PC-3 (cell line): Measurements from ENCODE around the gene ORMDL3. TPM values are rescaled to one million over a fixed set of nuclear protein-coding genes. Genes with fewer than 3 reads are reported as not detected.

Experiments
- ATAC-seq: fragments of 200-7000 bp; cut with Tn5 transposase; 2 replicates; pipeline ENCODE4 v1.9.1; 2020; ENCODE audit warnings: mild to moderate bottlenecking, moderate library complexity
- BruUV-seq: library from RNA; stranded (reverse); fragments of 400-500 nt; replicated peaks from 2 replicates; lab custom pipeline; 2021; lab: Mats Ljungman, UMichigan
- CTCF ChIA-PET: fragments of 300-600 bp; sonication (Branson Sonifier 250); formaldehyde crosslinking; loops from one replicate; lab custom pipeline; 2022; ENCODE audit warnings: antibody characterized with exemption; lab: Charles Lee
- POLR2A ChIA-PET: fragments of 300-600 bp; sonication (Branson Sonifier 250); formaldehyde crosslinking; loops from one replicate; lab custom pipeline; 2022; ENCODE audit warnings: antibody characterized with exemption; ENCODE audit not compliant: unreplicated experiment; lab: Charles Lee
- DNase-seq: peaks from one replicate; pipeline ENCODE4 v3.0.0-alpha.2; 2015
- H2AFZ ChIP-seq: fragments of 300-600 bp; sonication (generic); 2 replicates; pipeline ENCODE4 v1.6.0; 2016; ENCODE audit warnings: antibody characterized with exemption, low read length
- H3F3A ChIP-seq: fragments of 300-600 bp; sonication (generic); one replicate; pipeline ENCODE4 v1.6.0; 2017; ENCODE audit warnings: antibody characterized with exemption, low read length, control low read depth, mild to moderate bottlenecking; ENCODE audit not compliant: unreplicated experiment
- H3K27ac ChIP-seq: fragments of 300-600 bp; sonication (generic); 2 replicates; pipeline ENCODE4 v1.5.1; 2016; ENCODE audit warnings: mild to moderate bottlenecking, low read length
- H3K27me3 ChIP-seq: fragments of 300-600 bp; sonication (generic); 2 replicates; pipeline ENCODE4 v1.6.1; 2016; ENCODE audit warnings: low read length, mixed read lengths
- H3K36me3 ChIP-seq: fragments of 300-600 bp; sonication (generic); 2 replicates; pipeline ENCODE4 v1.6.1; 2016; ENCODE audit warnings: low read depth, mixed run types, low read length, mixed read lengths
- H3K4me1 ChIP-seq: fragments of 300-600 bp; sonication (generic); 2 replicates; pipeline ENCODE4 v1.5.1; 2016; ENCODE audit warnings: low read length; ENCODE audit not compliant: insufficient read depth
- H3K4me2 ChIP-seq: fragments of 300-600 bp; sonication (generic); 2 replicates; pipeline ENCODE4 v1.6.0; 2016; ENCODE audit warnings: low read length
- H3K4me3 ChIP-seq: fragments of 300-600 bp; sonication (generic); 2 replicates; pipeline ENCODE4 v1.5.1; 2016; ENCODE audit warnings: mild to moderate bottlenecking, low read length, mixed read lengths
- H3K79me2 ChIP-seq: fragments of 300-600 bp; sonication (generic); 2 replicates; pipeline ENCODE4 v1.6.1; 2017; ENCODE audit warnings: low read length, mixed read lengths
- H3K9ac ChIP-seq: fragments of 300-600 bp; sonication (generic); 2 replicates; pipeline ENCODE4 v1.6.0; 2016; ENCODE audit warnings: mild to moderate bottlenecking, low read length
- H3K9me2 ChIP-seq: fragments of 300-600 bp; sonication (generic); replicated peaks from 2 replicates; pipeline ENCODE4 v1.6.1; 2016; ENCODE audit warnings: mixed run types, low read length, mixed read lengths
- H3K9me3 ChIP-seq: fragments of 300-600 bp; sonication (generic); 2 replicates; pipeline ENCODE4 v1.6.1; 2016; ENCODE audit warnings: low read length, mixed read lengths
- H4K20me1 ChIP-seq: fragments of 300-600 bp; sonication (generic); 2 replicates; pipeline ENCODE4 v1.6.1; 2016; ENCODE audit warnings: low read length, mixed read lengths
- CTCF ChIP-seq: fragments of 300-600 bp; sonication (generic); conservative IDR thresholded peaks from 2 replicates; pipeline ENCODE4 v1.5.1; 2017; ENCODE audit warnings: antibody characterized with exemption, low read depth, mild to moderate bottlenecking, low read length
- EZH2 ChIP-seq: fragments of 300-600 bp; sonication (generic); IDR thresholded peaks from one replicate; pipeline ENCODE4 v1.6.1; 2017; ENCODE audit warnings: antibody characterized with exemption, mild to moderate bottlenecking, low read length; ENCODE audit not compliant: unreplicated experiment
- EZH2phosphoT487 ChIP-seq: fragments of 300-600 bp; sonication (generic); IDR thresholded peaks from 2 replicates; pipeline ENCODE4 v1.6.1; 2018; ENCODE audit warnings: mild to moderate bottlenecking, antibody characterized with exemption, low read length, borderline replicate concordance
- intact Hi-C: fragments of 100-400 bp; cut with micrococcal nuclease; formaldehyde crosslinking; loops from 2 replicates; pipeline ENCODE4 v1.9.0; 2023
- total RNA-seq: library from RNA; depleted of rRNA; stranded (reverse); fragments of >200 nt; gene quantifications from 2 replicates; pipeline ENCODE4 v1.2.3, GENCODE V29; 2014

ORMDL3 gene
- total RNA-seq, 1 experiment from 2014 or later, result 27.4 TPM

- ATAC-seq, result no peak
- Histone ChIP-seq H3K27me3 (no peaks in the 10 kb centered on the region), H3K4me1 (peaks cover 8% of the 10 kb centered on the region; the same call in 1 of the 2 replicates), H2AFZ (no peak overlapping the region), H3K36me3 (no peaks in the 10 kb centered on the region), H4K20me1 (no peaks in the 10 kb centered on the region), H3K79me2 (no peaks in the 10 kb centered on the region), H3K9ac (no peak overlapping the region), H3K27ac (no peak overlapping the region), H3K4me2 (no peak overlapping the region), H3K9me3 (no peaks in the 10 kb centered on the region), H3K9me2 (no peaks in the 10 kb centered on the region), H3K4me3 (no peak overlapping the region), H3F3A (no peaks in the 10 kb centered on the region)
- intact Hi-C loops, result no loop called here
- POLR2A ChIA-PET, result no interaction called here
- no peak for DNase-seq
- BruUV-seq, result no TSS peak
- CTCF ChIA-PET, result no interaction called here
- no peak for TF ChIP-seq CTCF
Measured at GRCh38 chr17:39938140-39938869, 10.9 kb upstream of the ORMDL3 start.

- CTCF ChIA-PET, result no interaction called here
Measured at GRCh38 chr17:39937447-39937846, 10.0 kb upstream of the ORMDL3 start.

More at GRCh38 chr17:39937447-39937846, 10.0 kb upstream of the ORMDL3 start:
- H3K9me2 ChIP-seq, result no peaks in the 10 kb centered on the region
- no peak overlapping the region for H2AFZ ChIP-seq
- H3K4me3 ChIP-seq, result no peak overlapping the region
- no peaks in the 10 kb centered on the region for H3K36me3 ChIP-seq
- no peak overlapping the region for H3K9ac ChIP-seq
- no peaks in the 10 kb centered on the region for H3K27me3 ChIP-seq
- H3K27ac ChIP-seq, result no peak overlapping the region
- no peak for ATAC-seq
- intact Hi-C loops, result no loop called here
- no peaks in the 10 kb centered on the region for H4K20me1 ChIP-seq
- no TSS peak for BruUV-seq
- POLR2A ChIA-PET, result no interaction called here
- peaks cover 8% of the 10 kb centered on the region; the same call in 1 of the 2 replicates for H3K4me1 ChIP-seq
- TF ChIP-seq EZH2 (no peak), CTCF (no peak), EZH2phosphoT487 (no peak)
- no peak overlapping the region for H3K4me2 ChIP-seq
- no peaks in the 10 kb centered on the region for H3K79me2 ChIP-seq
- no peak for DNase-seq
- no peaks in the 10 kb centered on the region for H3F3A ChIP-seq
- H3K9me3 ChIP-seq, result no peaks in the 10 kb centered on the region
